ENCODE data around the gene SAFB2.

DNA sequence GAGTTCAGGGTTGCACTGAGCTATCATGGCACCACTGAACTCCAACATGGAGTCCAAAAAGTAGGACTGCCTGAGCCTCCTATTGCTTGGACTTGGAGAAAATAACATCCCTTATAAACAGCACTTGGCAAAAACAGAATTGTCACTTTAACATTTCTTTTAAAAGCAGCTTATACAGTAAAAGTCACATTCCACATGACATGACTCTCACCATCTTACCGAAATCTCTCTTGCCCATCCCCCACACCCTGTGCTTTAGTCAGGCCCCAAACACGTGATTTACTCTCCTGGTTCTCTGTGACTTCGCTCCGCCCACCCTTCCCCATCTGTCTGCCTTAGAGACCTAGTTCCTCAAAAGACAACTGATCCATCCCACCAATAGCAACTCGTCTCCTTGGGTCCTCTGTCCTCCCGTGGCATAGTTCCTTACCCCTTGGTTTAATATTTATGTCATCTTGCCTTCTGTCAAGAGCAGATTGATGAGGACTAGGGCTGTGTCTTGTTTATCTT lies 4.9 kb upstream of the SAFB2 start:
- TF ChIP-seq CTCF (conservative IDR thresholded peaks at IDR 0.05 in 1 of 2, IDR thresholded peaks at IDR 0.05 in 1 of 2; ENCODE audit: extremely low read depth in 1 of 2, insufficient read depth in 1 of 2, low read depth in 1 of 2, low read length in 2 of 2), result no peak
- TF ChIP-seq EZH2 (IDR thresholded peaks at IDR 0.05; ENCODE audit: borderline replicate concordance, low read length), result no peak

Data from mammary epithelial cell (primary cell).